Activated CD8-positive, alpha-beta memory T cell treated with anti-CD3 and anti-CD28 coated beads for 4 hours (primary cell): ENCODE measurements around the gene MAGEL2.

Experiments
- DNase-seq, 2 donors: peaks; one replicate each; pipeline ENCODE4 v3.0.0-alpha.2; 2020; ENCODE audit warnings: low read depth in 2 of 2

The MAGEL2 gene

GRCh38 chr15:23647421-23648370 lies at the start of gene MAGEL2:
Gene MAGEL2 (minus strand): TSS chr15:23647867. CDS start chr15:23647742, 125 bp downstream.
- DNase-seq: no peak

- DNase-seq: no peak
Observed at GRCh38 chr15:23695282-23695681, 47.6 kb upstream of the MAGEL2 start.

- DNase-seq: no peak
Observed at GRCh38 chr15:23694592-23694991, 46.9 kb upstream of the MAGEL2 start.

DNA sequence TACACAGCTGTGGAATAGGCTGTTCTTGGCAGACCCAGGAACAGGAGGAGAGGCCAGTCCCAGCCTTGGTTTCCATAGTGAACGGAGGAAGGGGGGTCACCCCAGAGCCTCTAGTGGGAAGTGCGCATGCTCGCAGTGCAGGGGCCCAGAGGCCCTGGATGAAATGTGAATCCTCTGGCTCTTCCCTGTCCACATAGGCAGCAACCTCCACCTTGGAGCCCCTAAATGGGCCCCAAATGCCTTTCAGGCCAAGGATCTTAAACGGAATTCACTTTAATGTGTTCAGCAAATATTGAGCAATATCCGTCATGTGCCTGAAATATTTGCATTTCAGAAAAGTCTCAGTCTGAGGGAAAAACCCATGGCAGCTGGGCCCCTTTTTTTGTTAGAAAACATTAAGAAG lies 42.8 kb upstream of the MAGEL2 start:
- DNase-seq: no peak

GRCh38 chr15:23690015-23690414 lies 42.3 kb upstream of the MAGEL2 start:
- DNase-seq: no peak

DNA sequence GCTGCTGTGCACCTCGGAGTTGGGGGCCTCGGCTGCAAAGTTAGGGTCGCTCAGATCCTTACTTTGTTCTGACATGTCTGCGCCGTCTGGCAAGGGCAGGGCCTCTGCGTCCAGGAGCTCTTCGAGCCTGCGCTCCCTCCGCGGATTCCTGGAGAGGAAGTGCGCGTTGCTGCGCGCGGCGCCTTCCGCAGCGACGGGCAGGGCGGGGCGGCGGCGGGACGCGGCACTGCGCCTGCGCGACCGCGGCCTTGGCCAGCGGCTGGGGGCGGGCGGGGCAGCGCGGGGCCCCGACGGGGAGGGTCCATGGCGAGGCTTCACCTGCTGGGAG lies 39.4 kb upstream of the MAGEL2 start, which contains the start of gene NDN:
Gene NDN (minus strand): TSS at position 163 of the 328 bp plus-strand sequence. CDS start 88 bp downstream, at position 75.
- no peak for DNase-seq

- no peak for DNase-seq
Observed at GRCh38 chr15:23686466-23687142, 38.9 kb upstream of the MAGEL2 start.

- DNase-seq: no peak
Observed at GRCh38 chr15:23671481-23671880, 23.8 kb upstream of the MAGEL2 start.

GRCh38 chr15:23670970-23671369 lies 23.3 kb upstream of the MAGEL2 start:
- no peak for DNase-seq

DNA sequence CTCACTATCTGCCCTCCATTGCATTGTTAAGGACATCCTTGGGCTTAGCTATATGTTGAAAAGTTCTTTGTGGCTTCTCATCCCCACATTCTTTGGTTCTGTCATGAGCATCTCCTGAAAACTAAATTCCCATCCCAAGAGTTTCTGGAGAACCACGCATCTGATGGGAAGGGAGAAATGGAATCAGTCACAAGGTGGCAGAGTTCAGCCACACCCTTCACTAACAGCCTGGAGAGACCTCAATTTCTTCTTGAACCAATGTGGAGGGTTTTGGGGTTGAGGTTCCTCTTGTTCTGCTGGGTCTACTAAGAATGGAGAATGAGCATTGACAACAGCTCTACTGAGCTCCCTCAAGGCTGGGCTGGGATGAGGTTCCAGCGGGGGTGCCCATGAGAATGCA lies 15.6 kb upstream of the MAGEL2 start:
- DNase-seq: no peak

DNA sequence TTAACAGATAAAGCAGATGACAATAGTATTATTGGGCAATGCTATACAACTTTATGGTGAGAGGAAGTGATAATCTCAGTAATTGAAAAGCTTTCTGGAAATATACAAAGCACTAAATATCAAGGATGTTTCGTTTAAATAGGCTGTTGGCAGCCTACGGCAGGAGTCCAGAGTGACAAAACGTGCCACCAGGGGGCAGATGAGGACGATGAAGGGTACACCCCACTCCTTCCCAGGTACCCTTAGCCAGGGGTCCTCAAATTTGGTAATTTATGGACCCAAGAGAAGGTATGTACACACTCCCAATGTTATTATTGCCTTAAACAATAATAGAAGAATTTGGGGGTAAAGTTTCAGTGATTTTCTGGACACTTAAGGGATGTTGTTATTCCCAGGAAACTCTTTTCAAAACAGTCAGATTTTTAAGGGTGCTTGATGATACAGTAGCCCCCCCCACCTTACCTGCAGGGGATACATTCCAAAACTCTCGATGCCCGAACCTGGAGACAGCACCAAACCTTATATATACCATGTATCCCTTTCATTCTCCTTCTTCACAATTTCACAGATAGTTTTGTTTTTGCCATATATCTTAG lies 1.4 kb upstream of the MAGEL2 start:
- DNase-seq: no peak

- no peak for DNase-seq
Observed at GRCh38 chr15:23647001-23647295, 719 bp downstream of the MAGEL2 start.

DNA sequence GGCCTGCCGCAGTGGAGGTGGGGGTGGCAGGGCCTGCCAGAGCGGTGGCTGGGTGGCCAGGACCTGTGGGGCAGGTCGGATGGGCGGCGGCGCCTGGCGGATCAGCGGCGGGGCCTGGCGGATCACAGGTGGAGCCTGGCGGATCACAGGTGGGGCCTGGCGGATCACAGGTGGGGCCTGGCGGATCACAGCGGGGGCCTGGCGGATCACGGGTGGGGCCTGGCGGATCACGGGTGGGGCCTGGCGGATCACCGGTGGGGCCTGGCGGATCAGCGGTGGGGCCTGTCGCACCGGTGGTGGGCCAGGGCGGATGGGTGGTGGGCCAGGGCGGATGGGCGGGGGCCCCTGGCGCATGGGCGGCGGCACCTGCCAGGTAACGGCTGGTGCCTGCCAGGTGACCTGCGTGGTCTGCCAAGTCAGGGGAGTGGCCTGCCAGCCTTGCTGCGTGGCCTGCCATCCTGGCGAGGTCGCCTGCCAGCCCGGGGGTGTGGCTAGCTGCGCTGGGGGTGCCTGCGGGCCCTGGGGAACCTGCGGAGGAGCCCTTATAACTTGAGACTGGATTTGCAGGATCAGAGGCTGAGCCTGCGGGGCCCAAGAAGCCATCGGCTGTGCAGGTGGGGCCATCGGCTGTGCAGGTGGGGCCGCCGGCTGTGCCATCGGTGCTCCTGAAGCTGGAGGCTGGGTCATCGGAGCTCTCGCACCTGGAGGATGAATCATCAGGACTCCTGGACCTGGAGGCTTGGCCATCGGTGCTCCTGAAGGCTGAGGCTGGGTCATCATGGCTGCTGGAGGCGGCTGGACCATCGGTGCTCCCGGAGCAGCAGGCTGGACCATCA lies 1.3 kb downstream of the MAGEL2 start:
- DNase-seq: no peak

- DNase-seq: no peak
Observed at GRCh38 chr15:23645371-23646164, 2.1 kb downstream of the MAGEL2 start.

- no peak for DNase-seq
Observed at GRCh38 chr15:23644829-23645228, 2.8 kb downstream of the MAGEL2 start.

DNA sequence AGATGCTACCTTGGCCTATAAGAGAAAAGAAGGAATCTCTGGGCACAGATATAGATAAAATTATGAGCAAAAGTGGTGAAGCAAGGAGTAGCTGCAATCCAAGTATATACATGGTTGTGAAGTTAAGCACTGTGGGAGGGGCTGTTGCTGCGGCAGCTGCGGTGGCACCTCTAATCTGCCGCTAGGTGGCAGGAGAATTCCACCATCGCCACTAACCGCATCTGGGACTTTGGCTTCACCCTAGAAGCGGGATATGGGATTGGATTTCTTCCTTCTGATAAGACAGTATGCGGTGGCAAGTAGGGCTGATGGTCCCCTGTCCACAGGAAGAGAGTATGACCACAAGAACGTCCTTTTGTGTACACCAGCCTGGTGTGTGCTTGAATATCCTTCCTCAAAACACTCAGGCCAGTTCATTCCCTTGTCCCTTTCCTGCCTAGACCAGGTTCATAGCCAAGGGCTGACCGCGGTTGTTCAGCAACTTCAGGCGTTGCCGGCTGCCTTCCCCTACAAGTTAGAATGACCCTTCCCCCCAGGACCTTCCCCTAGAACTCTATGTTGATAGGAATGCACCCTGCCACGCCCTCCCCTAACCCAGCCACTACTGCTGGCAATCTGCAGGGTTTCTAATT lies 5.1 kb downstream of the MAGEL2 start:
- DNase-seq: no peak

GRCh38 chr15:23634181-23634580 lies 13.5 kb downstream of the MAGEL2 start:
- DNase-seq: no peak

DNA sequence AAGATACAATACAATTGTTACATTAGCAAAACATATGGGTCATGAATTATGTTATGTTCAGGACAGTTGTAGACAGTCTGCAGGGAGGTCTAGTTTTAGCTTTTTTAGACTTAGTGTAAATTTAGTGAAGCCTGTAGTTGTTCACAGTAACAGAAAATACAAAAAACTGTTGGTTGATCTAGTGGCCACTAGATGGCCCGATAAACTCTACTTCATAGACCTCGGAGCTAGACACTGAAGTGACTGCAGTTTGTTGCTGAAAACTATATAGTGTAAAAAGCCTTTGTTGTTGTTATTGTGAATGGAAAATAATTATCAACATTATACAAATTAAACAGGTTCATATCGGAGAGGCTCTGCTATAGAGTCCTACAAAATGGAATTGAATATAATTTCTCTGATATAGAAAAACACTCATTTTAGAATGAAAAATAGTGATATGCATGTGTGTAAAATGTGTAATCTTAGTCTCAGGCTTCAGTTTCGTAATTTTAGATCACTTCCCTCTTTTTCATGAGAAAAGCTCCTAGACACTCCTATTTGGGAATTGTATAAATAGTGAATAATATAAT lies 18.3 kb downstream of the MAGEL2 start:
- DNase-seq: no peak

DNA sequence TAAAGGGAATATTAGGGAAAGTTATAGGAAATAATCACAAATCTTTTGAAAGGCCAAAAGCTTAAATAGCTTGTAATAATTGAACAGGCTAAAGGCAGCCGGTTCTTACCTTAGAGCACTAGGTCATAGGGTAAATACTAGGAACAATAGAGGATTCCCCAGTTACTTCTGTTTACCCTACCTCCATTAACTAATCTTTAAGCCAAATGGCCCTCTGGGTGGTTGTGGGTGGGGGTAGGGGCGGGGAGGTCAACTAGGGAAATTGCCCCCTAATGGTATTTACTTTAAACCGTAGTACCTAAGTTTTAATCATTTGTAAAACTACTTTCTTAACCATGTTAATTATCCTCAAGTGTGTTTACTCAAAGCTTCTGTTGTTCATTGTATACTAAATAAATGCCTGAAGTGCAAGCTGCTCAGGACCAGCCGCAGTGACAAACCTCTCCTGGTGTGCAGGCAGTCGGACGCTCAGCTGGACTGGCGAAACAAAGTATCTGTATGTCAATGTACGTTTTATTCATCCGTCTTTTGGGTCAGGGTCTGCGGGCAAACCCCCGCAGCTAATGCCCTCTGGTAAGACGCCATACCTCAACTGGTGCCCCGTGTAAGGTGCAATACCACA lies 18.9 kb downstream of the MAGEL2 start:
- no peak for DNase-seq

GRCh38 chr15:23616536-23616935 lies 31.1 kb downstream of the MAGEL2 start:
- DNase-seq: no peak
